HepG2 (cell line): ENCODE results near the gene ATPAF2. TPM values are rescaled to one million over a fixed set of nuclear protein-coding genes. Genes with fewer than 3 reads are reported as not detected.

Source experiments
- CENPX ChIP-seq: sonication (generic); formaldehyde crosslinking; IDR thresholded peaks from 2 replicates; pipeline ENCODE4 v1.9.0; 2021; ENCODE audit warnings: mild to moderate bottlenecking, missing genetic modification reagents, moderate library complexity
- FOXO1 ChIP-seq: sonication (generic); formaldehyde crosslinking; IDR thresholded peaks from 2 replicates; pipeline ENCODE4 v1.4.0; 2020; ENCODE audit warnings: missing genetic modification reagents
- JUNB ChIP-seq: sonication (generic); formaldehyde crosslinking; IDR thresholded peaks from 2 replicates; pipeline ENCODE4 v1.8.0; 2022; ENCODE audit warnings: missing genetic modification reagents, mild to moderate bottlenecking, borderline replicate concordance
- JUND ChIP-seq: sonication (generic); formaldehyde crosslinking; IDR thresholded peaks from 2 replicates; pipeline ENCODE4 v1.8.0; 2022; ENCODE audit warnings: mild to moderate bottlenecking, missing genetic modification reagents
- KLF9 ChIP-seq: IDR thresholded peaks from 2 replicates; pipeline ENCODE4 v1.6.1; 2016; ENCODE audit warnings: low read depth
- MTA3 ChIP-seq: sonication (generic); formaldehyde crosslinking; IDR thresholded peaks from 2 replicates; pipeline ENCODE4 v1.4.0; 2020; ENCODE audit warnings: missing genetic modification reagents
- MTF1 ChIP-seq: sonication (generic); formaldehyde crosslinking; IDR thresholded peaks from 2 replicates; pipeline ENCODE4 v1.5.0; 2020; ENCODE audit warnings: missing genetic modification reagents
- NRL ChIP-seq: sonication (generic); formaldehyde crosslinking; IDR thresholded peaks from 2 replicates; pipeline ENCODE4 v1.5.0; 2020; ENCODE audit warnings: missing genetic modification reagents, mild to moderate bottlenecking, moderate library complexity, borderline replicate concordance
- STAT5B ChIP-seq: sonication (generic); formaldehyde crosslinking; IDR thresholded peaks from 2 replicates; pipeline ENCODE4 v1.4.0; 2020; ENCODE audit warnings: missing genetic modification reagents
- XRCC5 ChIP-seq: fragments of 200-400 bp; formaldehyde crosslinking; optimal IDR thresholded peaks from 2 replicates; pipeline ENCODE3; 2017; ENCODE audit warnings: mild to moderate bottlenecking, low read length
- ZNF441 ChIP-seq: sonication (generic); formaldehyde crosslinking; IDR thresholded peaks from 2 replicates; pipeline ENCODE4 v1.7.0; 2021; ENCODE audit warnings: missing genetic modification reagents, borderline replicate concordance
- ZNF550 ChIP-seq: sonication (generic); formaldehyde crosslinking; IDR thresholded peaks from 2 replicates; pipeline ENCODE4 v1.4.0; 2020; ENCODE audit warnings: mild to moderate bottlenecking, missing genetic modification reagents, borderline replicate concordance
- ZNF564 ChIP-seq: sonication (generic); formaldehyde crosslinking; IDR thresholded peaks from 2 replicates; pipeline ENCODE4 v1.8.1; 2023; ENCODE audit warnings: mild to moderate bottlenecking, missing genetic modification reagents
- ZNF740 ChIP-seq: sonication (generic); formaldehyde crosslinking; IDR thresholded peaks from 2 replicates; pipeline ENCODE4 v1.4.0; 2020; ENCODE audit warnings: missing genetic modification reagents
- ZNF775 ChIP-seq: sonication (generic); formaldehyde crosslinking; IDR thresholded peaks from 2 replicates; pipeline ENCODE4 v1.4.0; 2020; ENCODE audit warnings: missing genetic modification reagents, mild to moderate bottlenecking, moderate library complexity, borderline replicate concordance
- ZNF883 ChIP-seq: sonication (generic); formaldehyde crosslinking; IDR thresholded peaks from 2 replicates; pipeline ENCODE4 v1.5.1; 2020; ENCODE audit warnings: mild to moderate bottlenecking, missing genetic modification reagents; ENCODE audit errors: not compliant biosample characterization
- ZNF891 ChIP-seq: sonication (generic); formaldehyde crosslinking; IDR thresholded peaks from 2 replicates; pipeline ENCODE4 v1.5.0; 2020; ENCODE audit warnings: mild to moderate bottlenecking, missing genetic modification reagents
- polyA plus RNA-seq, 8 experiments: library from polyadenylated mRNA; depleted of rRNA in 3 of 8; stranded (reverse) in 7 of 8; unstranded in 1 of 8; fragments of >200 nt; fragmentation: Illumina TruSeq in 4 of 8; extraction: Trizol in 4 of 8; gene quantifications; 2 replicates each; pipeline versions ENCODE4 v1.2.1 to v1.2.3, GENCODE V29; 2011 to 2016; ENCODE audit warnings: low read depth in 4 of 8, missing spikeins in 1 of 8, mixed read lengths in 1 of 8; ENCODE audit not compliant: insufficient read depth in 1 of 8
- total RNA-seq, 5 experiments: library from RNA; depleted of rRNA; stranded (reverse); fragments of >200 nt; fragmentation: Illumina TruSeq; extraction: Trizol; gene quantifications; 2 replicates each; pipeline ENCODE4 v1.2.3, GENCODE V29; 2016; ENCODE audit warnings: low read depth in 1 of 5
- TF ChIP-seq, protein P1 (sequence below): sonication (generic); formaldehyde crosslinking; IDR thresholded peaks from 2 replicates; pipeline ENCODE4 v1.8.1; 2023; ENCODE audit warnings: mild to moderate bottlenecking, missing genetic modification reagents, borderline replicate concordance
- TF ChIP-seq, protein P2 (sequence below): sonication (generic); formaldehyde crosslinking; IDR thresholded peaks from 2 replicates; pipeline ENCODE4 v1.4.0; 2020; ENCODE audit warnings: mild to moderate bottlenecking, missing genetic modification reagents

Gene ATPAF2
- total and polyA plus RNA-seq, 2 of the 13 experiments (the other 11 are each of a cell fraction or from before 2014, with no cell fraction given) = 15.0 to 16.5 TPM

- TF ChIP-seq ZNF550 (no peak), JUNB (CRISPR knock-in tag) (no peak), ZNF775 (no peak), ZNF891 (CRISPR knock-in tag) (peak; percentile 73), ZNF441 (CRISPR knock-in tag) (no peak), ZNF564 (CRISPR knock-in tag) (no peak), FOXO1 (CRISPR knock-in tag) (no peak; the same call in 1 of the 2 replicates), XRCC5 (no peak), CENPX (CRISPR knock-in tag) (no peak), NRL (CRISPR knock-in tag) (no peak; the same call in 1 of the 2 replicates), ZNF740 (CRISPR knock-in tag) (no peak), STAT5B (CRISPR knock-in tag) (no peak), JUND (CRISPR knock-in tag) (no peak), MTF1 (no peak), ZNF883 (CRISPR knock-in tag) (peak; percentile 38), KLF9 (CRISPR knock-in tag) (no peak), MTA3 (CRISPR knock-in tag) (no peak)
- TF ChIP-seq, protein P1, sequence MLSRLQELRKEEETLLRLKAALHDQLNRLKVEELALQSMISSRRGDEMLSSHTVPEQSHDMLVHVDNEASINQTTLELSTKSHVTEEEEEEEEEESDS = no peak
- TF ChIP-seq, protein P2, sequence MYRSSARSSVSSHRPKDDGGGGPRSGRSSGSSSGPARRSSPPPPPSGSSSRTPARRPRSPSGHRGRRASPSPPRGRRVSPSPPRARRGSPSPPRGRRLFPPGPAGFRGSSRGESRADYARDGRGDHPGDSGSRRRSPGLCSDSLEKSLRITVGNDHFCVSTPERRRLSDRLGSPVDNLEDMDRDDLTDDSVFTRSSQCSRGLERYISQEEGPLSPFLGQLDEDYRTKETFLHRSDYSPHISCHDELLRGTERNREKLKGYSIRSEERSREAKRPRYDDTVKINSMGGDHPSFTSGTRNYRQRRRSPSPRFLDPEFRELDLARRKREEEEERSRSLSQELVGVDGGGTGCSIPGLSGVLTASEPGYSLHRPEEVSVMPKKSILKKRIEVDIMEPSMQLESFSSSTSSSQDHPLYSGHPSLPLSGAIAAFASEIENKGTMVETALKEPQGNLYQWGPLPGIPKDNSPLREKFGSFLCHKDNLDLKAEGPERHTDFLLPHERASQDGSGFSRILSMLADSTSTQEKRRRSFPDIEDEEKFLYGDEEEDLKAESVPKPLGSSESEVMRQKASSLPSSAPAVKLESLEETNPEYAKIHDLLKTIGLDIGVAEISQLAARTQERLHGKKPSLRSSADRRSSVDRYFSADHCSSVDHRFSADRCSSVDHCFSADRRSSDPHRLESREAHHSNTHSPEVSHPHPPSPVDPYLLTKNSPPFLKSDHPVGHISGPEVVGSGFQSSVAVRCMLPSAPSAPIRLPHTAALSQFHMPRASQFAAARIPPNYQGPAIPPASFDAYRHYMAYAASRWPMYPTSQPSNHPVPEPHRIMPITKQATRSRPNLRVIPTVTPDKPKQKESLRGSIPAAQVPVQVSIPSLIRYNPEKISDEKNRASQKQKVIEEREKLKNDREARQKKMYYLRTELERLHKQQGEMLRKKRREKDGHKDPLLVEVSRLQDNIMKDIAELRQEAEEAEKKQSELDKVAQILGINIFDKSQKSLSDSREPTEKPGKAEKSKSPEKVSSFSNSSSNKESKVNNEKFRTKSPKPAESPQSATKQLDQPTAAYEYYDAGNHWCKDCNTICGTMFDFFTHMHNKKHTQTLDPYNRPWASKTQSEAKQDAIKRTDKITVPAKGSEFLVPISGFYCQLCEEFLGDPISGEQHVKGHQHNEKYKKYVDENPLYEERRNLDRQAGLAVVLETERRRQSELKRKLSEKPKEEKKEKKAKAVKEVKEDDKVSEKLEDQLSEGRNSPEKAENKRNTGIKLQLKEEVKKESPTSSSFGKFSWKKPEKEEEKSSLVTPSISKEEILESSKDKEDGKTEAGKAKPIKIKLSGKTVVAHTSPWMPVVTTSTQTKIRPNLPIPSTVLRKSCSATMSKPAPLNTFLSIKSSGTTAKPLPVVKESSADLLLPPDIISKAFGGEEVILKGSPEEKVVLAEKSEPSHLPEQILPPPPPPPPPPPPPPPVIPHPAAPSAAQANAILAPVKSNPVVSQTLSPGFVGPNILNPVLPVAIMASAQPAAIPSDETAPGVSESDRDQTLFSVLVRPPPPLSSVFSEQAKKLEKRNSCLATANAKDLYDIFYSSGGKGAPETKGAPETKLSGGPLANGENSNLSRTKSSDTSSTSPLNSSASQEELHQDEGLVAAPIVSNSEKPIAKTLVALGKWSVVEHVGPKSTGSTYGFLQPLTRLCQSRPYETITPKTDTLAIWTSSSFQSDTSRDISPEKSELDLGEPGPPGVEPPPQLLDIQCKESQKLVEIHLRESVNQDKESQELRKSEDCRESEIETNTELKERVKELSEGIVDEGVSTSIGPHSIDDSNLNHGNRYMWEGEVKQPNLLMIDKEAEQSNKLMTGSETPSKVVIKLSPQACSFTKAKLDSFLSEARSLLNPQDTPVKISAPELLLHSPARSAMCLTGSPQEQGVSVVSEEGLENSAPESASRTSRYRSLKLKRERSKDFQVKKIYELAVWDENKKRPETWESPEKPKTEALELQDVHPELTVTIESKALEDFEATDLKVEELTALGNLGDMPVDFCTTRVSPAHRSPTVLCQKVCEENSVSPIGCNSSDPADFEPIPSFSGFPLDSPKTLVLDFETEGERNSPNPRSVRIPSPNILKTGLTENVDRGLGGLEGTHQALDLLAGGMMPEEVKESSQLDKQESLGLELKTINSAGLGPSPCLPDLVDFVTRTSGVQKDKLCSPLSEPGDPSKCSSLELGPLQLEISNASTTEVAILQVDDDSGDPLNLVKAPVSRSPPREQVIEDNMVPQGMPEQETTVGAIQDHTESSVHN (CRISPR knock-in tag) = no peak
Measured at GRCh38 chr17:17972126-17972951, 66.6 kb downstream of the ATPAF2 start, which contains the start of the genes DRC3 and TOM1L2 (continued).
